IMR-90 (cell line): ENCODE measurements around the gene HSPB7.

Experiments used
- MAFK ChIP-seq: IDR thresholded peaks from 2 replicates; pipeline ENCODE4 v1.6.1; 2012; ENCODE audit warnings: low read depth, low read length, improper control_type of control experiment
- MXI1 ChIP-seq: IDR thresholded peaks from 2 replicates; pipeline ENCODE4 v1.6.1; 2012; ENCODE audit warnings: low read depth, mild to moderate bottlenecking, low read length, moderate library complexity, borderline replicate concordance
- POLR2A ChIP-seq: IDR thresholded peaks from 2 replicates; pipeline ENCODE4 v1.6.1; 2012; ENCODE audit warnings: mild to moderate bottlenecking, low read depth, low read length
- RAD21 ChIP-seq: IDR thresholded peaks from 2 replicates; pipeline ENCODE4 v1.6.1; 2012; ENCODE audit warnings: low read length, improper control_type of control experiment
- RFX5 ChIP-seq: IDR thresholded peaks from 2 replicates; pipeline ENCODE4 v1.8.0; 2012; ENCODE audit warnings: low read depth, mild to moderate bottlenecking, low read length, moderate library complexity
- SMC3 ChIP-seq: fragments of 150-350 bp; IDR thresholded peaks from 2 replicates; pipeline ENCODE4 v1.6.1; 2016; ENCODE audit warnings: low read depth, mild to moderate bottlenecking, antibody characterized with exemption, low read length, moderate library complexity
- TF ChIP-seq, protein P1 (sequence below): conservative IDR thresholded peaks from 2 replicates; pipeline ENCODE4 v1.5.1; 2012; ENCODE audit warnings: mild to moderate bottlenecking, low read depth, low read length, improper control_type of control experiment
- TF ChIP-seq, protein P2 (sequence below): fragments of 150-350 bp; IDR thresholded peaks from 2 replicates; pipeline ENCODE4 v1.6.1; 2016; ENCODE audit warnings: low read depth, mild to moderate bottlenecking, low read length, moderate library complexity, borderline replicate concordance

DNA sequence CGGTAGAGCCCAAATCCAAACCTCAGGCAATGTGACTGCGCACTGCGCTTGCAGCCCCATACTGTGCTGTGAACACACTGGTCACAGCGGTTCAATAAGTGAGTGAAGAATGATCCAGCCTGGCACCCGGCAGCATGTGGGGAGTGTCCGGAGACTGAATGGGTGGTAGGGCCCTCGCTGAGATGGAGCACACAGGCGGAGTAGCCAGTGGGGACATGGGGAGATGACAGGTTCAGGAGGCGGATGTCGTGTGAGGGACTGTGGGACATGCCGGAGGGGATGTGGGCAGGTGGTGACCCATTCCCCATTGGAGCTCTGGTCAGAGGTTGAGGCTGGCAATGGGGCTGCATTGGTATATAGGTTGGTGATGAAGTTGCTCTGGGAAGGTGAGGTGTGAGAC is 8.2 kb downstream of the HSPB7 start:
- TF ChIP-seq, protein P1, sequence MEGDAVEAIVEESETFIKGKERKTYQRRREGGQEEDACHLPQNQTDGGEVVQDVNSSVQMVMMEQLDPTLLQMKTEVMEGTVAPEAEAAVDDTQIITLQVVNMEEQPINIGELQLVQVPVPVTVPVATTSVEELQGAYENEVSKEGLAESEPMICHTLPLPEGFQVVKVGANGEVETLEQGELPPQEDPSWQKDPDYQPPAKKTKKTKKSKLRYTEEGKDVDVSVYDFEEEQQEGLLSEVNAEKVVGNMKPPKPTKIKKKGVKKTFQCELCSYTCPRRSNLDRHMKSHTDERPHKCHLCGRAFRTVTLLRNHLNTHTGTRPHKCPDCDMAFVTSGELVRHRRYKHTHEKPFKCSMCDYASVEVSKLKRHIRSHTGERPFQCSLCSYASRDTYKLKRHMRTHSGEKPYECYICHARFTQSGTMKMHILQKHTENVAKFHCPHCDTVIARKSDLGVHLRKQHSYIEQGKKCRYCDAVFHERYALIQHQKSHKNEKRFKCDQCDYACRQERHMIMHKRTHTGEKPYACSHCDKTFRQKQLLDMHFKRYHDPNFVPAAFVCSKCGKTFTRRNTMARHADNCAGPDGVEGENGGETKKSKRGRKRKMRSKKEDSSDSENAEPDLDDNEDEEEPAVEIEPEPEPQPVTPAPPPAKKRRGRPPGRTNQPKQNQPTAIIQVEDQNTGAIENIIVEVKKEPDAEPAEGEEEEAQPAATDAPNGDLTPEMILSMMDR, result no peak
- no peak for TF ChIP-seq RAD21
- TF ChIP-seq RFX5, result no peak
- TF ChIP-seq POLR2A, result no peak
- TF ChIP-seq, protein P2, sequence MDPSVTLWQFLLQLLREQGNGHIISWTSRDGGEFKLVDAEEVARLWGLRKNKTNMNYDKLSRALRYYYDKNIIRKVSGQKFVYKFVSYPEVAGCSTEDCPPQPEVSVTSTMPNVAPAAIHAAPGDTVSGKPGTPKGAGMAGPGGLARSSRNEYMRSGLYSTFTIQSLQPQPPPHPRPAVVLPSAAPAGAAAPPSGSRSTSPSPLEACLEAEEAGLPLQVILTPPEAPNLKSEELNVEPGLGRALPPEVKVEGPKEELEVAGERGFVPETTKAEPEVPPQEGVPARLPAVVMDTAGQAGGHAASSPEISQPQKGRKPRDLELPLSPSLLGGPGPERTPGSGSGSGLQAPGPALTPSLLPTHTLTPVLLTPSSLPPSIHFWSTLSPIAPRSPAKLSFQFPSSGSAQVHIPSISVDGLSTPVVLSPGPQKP, result no peak
- TF ChIP-seq MXI1, result no peak
- no peak for TF ChIP-seq MAFK
- no peak for TF ChIP-seq SMC3
